Liver (tissue), 9 donors: Measurements from ENCODE around the gene PHOSPHO1. TPM values are rescaled to one million over a fixed set of nuclear protein-coding genes. Genes with fewer than 3 reads are reported as not detected.
A peak's percentile ranks its signal among the peaks of the same experiment; 100 is the strongest.

Source experiments
- DNase-seq: peaks from one replicate; pipeline ENCODE4 v3.0.0-alpha.2; 2017; ENCODE audit warnings: low spot score
- H3K27ac ChIP-seq, 2 donors: one replicate each; pipeline ENCODE4 v1.7.0; 2013; ENCODE audit warnings: inconsistent platforms in 2 of 2, low read length in 2 of 2, control low read depth in 1 of 2, low read depth in 1 of 2, mild to moderate bottlenecking in 1 of 2
- H3K27me3 ChIP-seq, 4 donors: one replicate each; pipeline versions ENCODE4 v1.6.1 to v1.7.0; 2013; ENCODE audit warnings: low read length in 3 of 4, inconsistent platforms in 1 of 4, mild to moderate bottlenecking in 1 of 4, moderate library complexity in 1 of 4; ENCODE audit not compliant: control insufficient read depth in 4 of 4, insufficient read depth in 4 of 4
- H3K36me3 ChIP-seq, 4 donors: one replicate each; pipeline versions ENCODE4 v1.6.1 to v1.7.0; 2013; ENCODE audit warnings: low read length in 3 of 4, mild to moderate bottlenecking in 3 of 4, low read depth in 1 of 4, moderate library complexity in 1 of 4; ENCODE audit not compliant: control insufficient read depth in 4 of 4, insufficient read depth in 3 of 4
- H3K4me1 ChIP-seq, 4 donors: one replicate each; pipeline versions ENCODE4 v1.6.1 to v1.7.0; 2013; ENCODE audit warnings: low read length in 3 of 4, mild to moderate bottlenecking in 3 of 4, moderate library complexity in 1 of 4; ENCODE audit not compliant: control insufficient read depth in 4 of 4, insufficient read depth in 4 of 4
- H3K4me3 ChIP-seq, 3 donors: one replicate each; pipeline versions ENCODE4 v1.6.1 to v1.7.0; 2013; ENCODE audit warnings: low read length in 3 of 3, control low read depth in 1 of 3, low read depth in 1 of 3, mild to moderate bottlenecking in 1 of 3
- H3K9ac ChIP-seq, 2 donors: one replicate each; pipeline ENCODE4 v1.7.0; 2013; ENCODE audit warnings: low read length in 2 of 2, mild to moderate bottlenecking in 2 of 2, moderate library complexity in 2 of 2, control low read depth in 1 of 2, low read depth in 1 of 2
- H3K9me3 ChIP-seq, 4 donors: one replicate each; pipeline versions ENCODE4 v1.6.1 to v1.7.0; 2013; ENCODE audit warnings: low read length in 3 of 4; ENCODE audit not compliant: control insufficient read depth in 4 of 4
- FOXA1 ChIP-seq: IDR thresholded peaks from 2 replicates; pipeline ENCODE4 v1.6.1; 2016; ENCODE audit warnings: antibody characterized with exemption
- FOXA2 ChIP-seq: IDR thresholded peaks from 2 replicates; pipeline ENCODE4 v1.6.1; 2016; ENCODE audit warnings: antibody characterized with exemption
- GABPA ChIP-seq, 2 donors: IDR thresholded peaks in 1 of 2; conservative IDR thresholded peaks in 1 of 2; 2 replicates each; pipeline ENCODE4 v1.6.1; 2016; ENCODE audit warnings: antibody characterized with exemption in 2 of 2, mild to moderate bottlenecking in 1 of 2, moderate library complexity in 1 of 2
- HNF4A ChIP-seq, 2 donors: conservative IDR thresholded peaks; 2 replicates each; pipeline ENCODE4 v1.6.1; 2016; ENCODE audit warnings: antibody characterized with exemption in 2 of 2, mild to moderate bottlenecking in 2 of 2
- HNF4G ChIP-seq: IDR thresholded peaks from 2 replicates; pipeline ENCODE4 v1.6.1; 2016; ENCODE audit warnings: antibody characterized with exemption
- JUND ChIP-seq, 2 donors: IDR thresholded peaks; 2 replicates each; pipeline ENCODE4 v1.6.1; 2016; ENCODE audit warnings: antibody characterized with exemption in 2 of 2
- NR2F2 ChIP-seq: IDR thresholded peaks from 2 replicates; pipeline ENCODE4 v1.6.1; 2016; ENCODE audit warnings: antibody characterized with exemption
- RAD21 ChIP-seq, 2 donors: IDR thresholded peaks; 2 replicates each; pipeline ENCODE4 v1.6.1; 2016; ENCODE audit warnings: antibody characterized with exemption in 2 of 2, mild to moderate bottlenecking in 2 of 2
- RXRA ChIP-seq, 2 donors: IDR thresholded peaks; 2 replicates each; pipeline ENCODE4 v1.6.1; 2017 to 2018; ENCODE audit warnings: antibody characterized with exemption in 2 of 2, mild to moderate bottlenecking in 1 of 2
- SP1 ChIP-seq: IDR thresholded peaks from 2 replicates; pipeline ENCODE4 v1.6.1; 2018; ENCODE audit warnings: antibody characterized with exemption, mild to moderate bottlenecking
- TAF1 ChIP-seq: conservative IDR thresholded peaks from 2 replicates; pipeline ENCODE4 v1.6.1; 2016; ENCODE audit warnings: antibody characterized with exemption, mild to moderate bottlenecking
- YY1 ChIP-seq: IDR thresholded peaks from 2 replicates; pipeline ENCODE4 v1.6.1; 2016; ENCODE audit warnings: antibody characterized with exemption, mild to moderate bottlenecking
- ZBTB33 ChIP-seq: IDR thresholded peaks from 2 replicates; pipeline ENCODE4 v1.6.1; 2016; ENCODE audit warnings: antibody characterized with exemption
- WGBS: extraction: QIAGEN DNeasy Blood & Tissue Kit; methylation state at CpG from one replicate; pipeline ENCODE4 v1.1.7; 2013; 5-methylcytosine and 5-hydroxymethylcytosine counted together
- polyA plus RNA-seq, 2 donors: library from polyadenylated mRNA; stranded (reverse) in 1 of 2; unstranded in 1 of 2; fragments of 200-250 nt in 1 of 2; fragments of >200 nt in 1 of 2; fragmentation: Nextera tagmentation in 1 of 2; extraction: Ambion mirVana in 1 of 2; gene quantifications; one replicate each; pipeline versions ENCODE4 v1.2.1 to v1.2.3, GENCODE V29; 2013 to 2015
- total RNA-seq, 2 donors: library from RNA; depleted of rRNA; stranded (reverse); fragments of >200 nt; gene quantifications; one replicate each; pipeline ENCODE4 v1.2.3, GENCODE V29; 2014
- TF ChIP-seq, protein P1 (sequence below): IDR thresholded peaks from 2 replicates; pipeline ENCODE4 v1.6.1; 2016; ENCODE audit warnings: antibody characterized with exemption
- TF ChIP-seq, protein P2 (sequence below): IDR thresholded peaks from 2 replicates; pipeline ENCODE4 v1.6.1; 2016; ENCODE audit warnings: antibody characterized with exemption
- TF ChIP-seq, protein P3 (sequence below): IDR thresholded peaks from 2 replicates; pipeline ENCODE4 v1.6.1; 2016; ENCODE audit warnings: antibody characterized with exemption, mild to moderate bottlenecking
- TF ChIP-seq, protein P4 (sequence below): fragments of 150-350 bp; IDR thresholded peaks from 2 replicates; pipeline ENCODE4 v1.5.1; 2017; ENCODE audit warnings: improper control_type of control experiment, low read depth, low read length; ENCODE audit not compliant: missing input control
- donor health status: healthy.
- donor health status: healthy.
- donor health status: healthy.
- donor health status: healthy.
- donor health status: healthy.

Gene PHOSPHO1
- total and polyA plus RNA-seq, 4 donors = 0.22 to 99.4 (median 0.40) TPM

DNA sequence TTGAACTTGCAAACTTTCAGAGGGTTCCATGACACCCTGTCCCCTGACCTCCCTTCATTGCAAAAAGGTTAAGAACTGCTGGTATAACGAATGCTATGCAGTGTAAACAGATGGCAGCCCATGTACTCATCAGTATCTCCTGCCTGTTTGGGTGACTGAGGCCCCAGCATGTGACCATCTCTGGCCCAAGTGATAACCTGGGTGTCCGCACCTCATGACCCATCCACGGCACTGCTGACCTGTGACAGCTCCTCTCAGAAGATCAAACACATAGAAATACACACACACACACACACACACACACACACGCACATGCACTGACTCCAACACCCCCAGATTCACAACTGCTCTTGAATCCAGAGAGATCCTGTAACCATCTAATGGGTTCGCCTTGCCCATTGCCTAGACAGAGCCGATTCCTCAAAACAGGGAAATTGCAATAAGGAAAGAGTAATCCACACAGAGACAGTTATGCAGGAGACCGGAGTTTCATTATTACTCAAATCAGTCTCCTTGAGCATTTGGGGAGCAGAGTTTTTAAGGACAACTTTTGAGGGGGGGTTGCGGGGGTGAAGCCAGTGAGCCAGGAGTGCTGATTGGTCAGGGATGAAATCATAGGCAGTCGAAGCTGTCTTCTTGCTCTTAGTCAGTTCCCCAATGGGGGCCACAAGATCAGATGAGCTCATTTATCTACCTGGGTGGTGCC lies 11.3 kb upstream of the PHOSPHO1 start:
- 69% methylated on average over 9 of the region's 9 CpGs for WGBS
- Histone ChIP-seq H3K4me3 (no peak overlapping the region), H3K4me1 (no peaks in the 10 kb centered on the region)

More for the DNA sequence above, 11.3 kb upstream of the PHOSPHO1 start:
- Histone ChIP-seq H3K36me3 (no peaks in the 10 kb centered on the region), H3K27ac (no peak overlapping the region), H3K27me3 (no peaks in the 10 kb centered on the region), H3K9ac (no peak overlapping the region), H3K9me3 (no peaks in the 10 kb centered on the region)
- peak; percentile 71 for DNase-seq
- TF ChIP-seq SP1 (no peak), HNF4G (no peak), ZBTB33 (no peak), RXRA (IDR thresholded peaks at IDR 0.05) (no peak), NR2F2 (no peak), GABPA (IDR thresholded peaks at IDR 0.05 in 1 of 2, conservative IDR thresholded peaks at IDR 0.05 in 1 of 2) (no peak), FOXA2 (no peak), FOXA1 (no peak), YY1 (no peak), JUND (IDR thresholded peaks at IDR 0.05) (no peak), TAF1 (no peak), RAD21 (IDR thresholded peaks at IDR 0.05) (no peak), HNF4A (conservative IDR thresholded peaks at IDR 0.05) (no peak)
- TF ChIP-seq, protein P1, sequence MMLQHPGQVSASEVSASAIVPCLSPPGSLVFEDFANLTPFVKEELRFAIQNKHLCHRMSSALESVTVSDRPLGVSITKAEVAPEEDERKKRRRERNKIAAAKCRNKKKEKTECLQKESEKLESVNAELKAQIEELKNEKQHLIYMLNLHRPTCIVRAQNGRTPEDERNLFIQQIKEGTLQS = no peak
- TF ChIP-seq, protein P2, sequence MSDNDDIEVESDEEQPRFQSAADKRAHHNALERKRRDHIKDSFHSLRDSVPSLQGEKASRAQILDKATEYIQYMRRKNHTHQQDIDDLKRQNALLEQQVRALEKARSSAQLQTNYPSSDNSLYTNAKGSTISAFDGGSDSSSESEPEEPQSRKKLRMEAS = no peak
- TF ChIP-seq, protein P3, sequence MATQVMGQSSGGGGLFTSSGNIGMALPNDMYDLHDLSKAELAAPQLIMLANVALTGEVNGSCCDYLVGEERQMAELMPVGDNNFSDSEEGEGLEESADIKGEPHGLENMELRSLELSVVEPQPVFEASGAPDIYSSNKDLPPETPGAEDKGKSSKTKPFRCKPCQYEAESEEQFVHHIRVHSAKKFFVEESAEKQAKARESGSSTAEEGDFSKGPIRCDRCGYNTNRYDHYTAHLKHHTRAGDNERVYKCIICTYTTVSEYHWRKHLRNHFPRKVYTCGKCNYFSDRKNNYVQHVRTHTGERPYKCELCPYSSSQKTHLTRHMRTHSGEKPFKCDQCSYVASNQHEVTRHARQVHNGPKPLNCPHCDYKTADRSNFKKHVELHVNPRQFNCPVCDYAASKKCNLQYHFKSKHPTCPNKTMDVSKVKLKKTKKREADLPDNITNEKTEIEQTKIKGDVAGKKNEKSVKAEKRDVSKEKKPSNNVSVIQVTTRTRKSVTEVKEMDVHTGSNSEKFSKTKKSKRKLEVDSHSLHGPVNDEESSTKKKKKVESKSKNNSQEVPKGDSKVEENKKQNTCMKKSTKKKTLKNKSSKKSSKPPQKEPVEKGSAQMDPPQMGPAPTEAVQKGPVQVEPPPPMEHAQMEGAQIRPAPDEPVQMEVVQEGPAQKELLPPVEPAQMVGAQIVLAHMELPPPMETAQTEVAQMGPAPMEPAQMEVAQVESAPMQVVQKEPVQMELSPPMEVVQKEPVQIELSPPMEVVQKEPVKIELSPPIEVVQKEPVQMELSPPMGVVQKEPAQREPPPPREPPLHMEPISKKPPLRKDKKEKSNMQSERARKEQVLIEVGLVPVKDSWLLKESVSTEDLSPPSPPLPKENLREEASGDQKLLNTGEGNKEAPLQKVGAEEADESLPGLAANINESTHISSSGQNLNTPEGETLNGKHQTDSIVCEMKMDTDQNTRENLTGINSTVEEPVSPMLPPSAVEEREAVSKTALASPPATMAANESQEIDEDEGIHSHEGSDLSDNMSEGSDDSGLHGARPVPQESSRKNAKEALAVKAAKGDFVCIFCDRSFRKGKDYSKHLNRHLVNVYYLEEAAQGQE = no peak
- TF ChIP-seq, protein P4, sequence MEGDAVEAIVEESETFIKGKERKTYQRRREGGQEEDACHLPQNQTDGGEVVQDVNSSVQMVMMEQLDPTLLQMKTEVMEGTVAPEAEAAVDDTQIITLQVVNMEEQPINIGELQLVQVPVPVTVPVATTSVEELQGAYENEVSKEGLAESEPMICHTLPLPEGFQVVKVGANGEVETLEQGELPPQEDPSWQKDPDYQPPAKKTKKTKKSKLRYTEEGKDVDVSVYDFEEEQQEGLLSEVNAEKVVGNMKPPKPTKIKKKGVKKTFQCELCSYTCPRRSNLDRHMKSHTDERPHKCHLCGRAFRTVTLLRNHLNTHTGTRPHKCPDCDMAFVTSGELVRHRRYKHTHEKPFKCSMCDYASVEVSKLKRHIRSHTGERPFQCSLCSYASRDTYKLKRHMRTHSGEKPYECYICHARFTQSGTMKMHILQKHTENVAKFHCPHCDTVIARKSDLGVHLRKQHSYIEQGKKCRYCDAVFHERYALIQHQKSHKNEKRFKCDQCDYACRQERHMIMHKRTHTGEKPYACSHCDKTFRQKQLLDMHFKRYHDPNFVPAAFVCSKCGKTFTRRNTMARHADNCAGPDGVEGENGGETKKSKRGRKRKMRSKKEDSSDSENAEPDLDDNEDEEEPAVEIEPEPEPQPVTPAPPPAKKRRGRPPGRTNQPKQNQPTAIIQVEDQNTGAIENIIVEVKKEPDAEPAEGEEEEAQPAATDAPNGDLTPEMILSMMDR = no peak
